HCT116 (cell line): ENCODE data around the gene DCP1B. TPM values are rescaled to one million over a fixed set of nuclear protein-coding genes. Genes with fewer than 3 reads are reported as not detected.

Experiments used
- ATAC-seq: fragments of 200-7000 bp; cut with Tn5 transposase; 2 replicates; pipeline ENCODE4 v1.9.1; 2020; ENCODE audit warnings: mild to moderate bottlenecking, moderate library complexity
- BruUV-seq: library from RNA; stranded (reverse); fragments of 400-500 nt; replicated peaks from 2 replicates; lab custom pipeline; 2021; lab: Mats Ljungman, UMichigan
- CTCF ChIA-PET: fragments of 300-600 bp; sonication (Branson Sonifier 250); formaldehyde crosslinking; loops from one replicate; lab custom pipeline; 2021; ENCODE audit warnings: antibody characterized with exemption; lab: Charles Lee
- POLR2A ChIA-PET: fragments of 300-600, 350-600 bp; sonication (Branson Sonifier 250); formaldehyde crosslinking; loops from one replicate; lab custom pipeline; 2021; ENCODE audit warnings: antibody characterized with exemption; lab: Charles Lee
- RAD21 ChIA-PET, 2 experiments: fragments of 300-600 bp; sonication (Branson Sonifier 250); formaldehyde crosslinking; loops; one replicate each; lab custom pipeline; 2023; ENCODE audit warnings: low total read pairs in 2 of 2; ENCODE audit not compliant: uncharacterized antibody in 2 of 2, unreplicated experiment in 2 of 2, low non-redundant PET in 1 of 2; lab: Charles Lee
- DNase-seq: peaks from one replicate; pipeline ENCODE4 v3.0.0-alpha.2; 2010; ENCODE audit warnings: low read depth, low spot score
- H2AFZ ChIP-seq: fragments of 200-600 bp; shearing (Covaris generic), sonication (generic); 2 replicates; pipeline ENCODE4 v1.6.1; 2017; ENCODE audit warnings: low read depth, mixed run types, mixed read lengths, antibody characterized with exemption, low read length; ENCODE audit not compliant: poor library complexity, severe bottlenecking
- H3K27ac ChIP-seq: 2 replicates; pipeline ENCODE4 v1.5.1; 2012; ENCODE audit warnings: low read depth, low read length
- H3K27me3 ChIP-seq: fragments of 200-600 bp; sonication (generic); 2 replicates; pipeline ENCODE4 v1.6.1; 2016; ENCODE audit warnings: mixed run types, low read length, mixed read lengths; ENCODE audit not compliant: insufficient read depth
- H3K36me3 ChIP-seq, 2 experiments: fragments of 200-500 bp in 1 of 2; fragments of 200-600 bp in 1 of 2; sonication (Bioruptor generic) in 1 of 2; sonication (generic) in 1 of 2; 2 replicates each; pipeline versions ENCODE4 v1.5.1 to v1.6.1; 2014 to 2016; ENCODE audit warnings: low read length in 2 of 2, inconsistent platforms in 1 of 2, mixed read lengths in 1 of 2, mixed run types in 1 of 2; ENCODE audit not compliant: insufficient read depth in 2 of 2, control insufficient read depth in 1 of 2
- H3K4me1 ChIP-seq, 2 experiments: fragments of 200-600 bp in 1 of 2; sonication (generic) in 1 of 2; 2 replicates each; pipeline versions ENCODE4 v1.5.1 to v1.6.1; 2012 to 2017; ENCODE audit warnings: low read length in 2 of 2, inconsistent platforms in 1 of 2, mild to moderate bottlenecking in 1 of 2, mixed read lengths in 1 of 2, mixed run types in 1 of 2, moderate library complexity in 1 of 2; ENCODE audit not compliant: insufficient read depth in 2 of 2, control insufficient read depth in 1 of 2
- H3K4me2 ChIP-seq: fragments of 200-600 bp; sonication (generic); 2 replicates; pipeline ENCODE4 v1.6.1; 2017; ENCODE audit warnings: mixed run types, low read length, mixed read lengths
- H3K4me3 ChIP-seq, 2 experiments: fragments of 200-600 bp in 1 of 2; sonication (generic) in 1 of 2; replicated peaks in 1 of 2; 2 replicates each; pipeline ENCODE4 v1.5.1; 2011 to 2016; ENCODE audit warnings: low read length in 2 of 2, control low read depth in 1 of 2, low read depth in 1 of 2, mild to moderate bottlenecking in 1 of 2, mixed read lengths in 1 of 2, mixed run types in 1 of 2
- H3K79me2 ChIP-seq: fragments of 200-600 bp; sonication (generic); 2 replicates; pipeline ENCODE4 v1.6.1; 2017; ENCODE audit warnings: mild to moderate bottlenecking, mixed run types, low read length, moderate library complexity, mixed read lengths; ENCODE audit not compliant: insufficient read depth
- H3K9ac ChIP-seq: fragments of 200-600 bp; sonication (generic); 2 replicates; pipeline ENCODE4 v1.6.1; 2016; ENCODE audit warnings: low read length, mixed read lengths
- H3K9me2 ChIP-seq: fragments of 200-600 bp; sonication (generic), shearing (Covaris generic); 2 replicates; pipeline ENCODE4 v1.6.1; 2017; ENCODE audit warnings: mixed run types, mild to moderate bottlenecking, moderate library complexity; ENCODE audit not compliant: insufficient read depth
- H3K9me3 ChIP-seq, 2 experiments: fragments of 200-500 bp in 1 of 2; fragments of 200-600 bp in 1 of 2; sonication (Bioruptor generic) in 1 of 2; sonication (generic) in 1 of 2; 2 replicates each; pipeline ENCODE4 v1.6.1; 2014 to 2017; ENCODE audit warnings: low read length in 2 of 2, mixed read lengths in 2 of 2, inconsistent platforms in 1 of 2, low read depth in 1 of 2, mild to moderate bottlenecking in 1 of 2, mixed run types in 1 of 2, moderate library complexity in 1 of 2; ENCODE audit not compliant: control insufficient read depth in 1 of 2, insufficient read depth in 1 of 2
- H4K20me1 ChIP-seq: fragments of 200-600 bp; sonication (generic), shearing (Covaris generic); 2 replicates; pipeline ENCODE4 v1.6.1; 2017; ENCODE audit warnings: mixed run types, mild to moderate bottlenecking, moderate library complexity; ENCODE audit not compliant: insufficient read depth
- TCF7L2 ChIP-seq: IDR thresholded peaks from 2 replicates; pipeline ENCODE4 v1.7.0; 2011; ENCODE audit warnings: borderline replicate concordance, inconsistent platforms; ENCODE audit not compliant: insufficient read depth, insufficient read length; ENCODE audit errors: extremely low read depth
- ZBTB33 ChIP-seq: IDR thresholded peaks from 2 replicates; pipeline ENCODE4 v1.6.1; 2011; ENCODE audit warnings: mild to moderate bottlenecking, low read length, moderate library complexity; ENCODE audit not compliant: insufficient replicate concordance; ENCODE audit errors: extremely low read depth
- intact Hi-C: fragments of 100-400 bp; cut with micrococcal nuclease; formaldehyde crosslinking; loops from 2 replicates; pipeline ENCODE4 v1.10.0; 2022
- total RNA-seq: library from RNA; stranded (reverse); gene quantifications from one replicate; pipeline ENCODE4 v1.2.1, GENCODE V29; 2021; ENCODE audit not compliant: unreplicated experiment
- TF ChIP-seq, protein P1 (sequence below): IDR thresholded peaks from 2 replicates; pipeline ENCODE4 v1.6.1; 2012
- TF ChIP-seq, protein P2 (sequence below), 3 experiments: fragments of 200-600 bp in 1 of 3; sonication (generic) in 1 of 3; IDR thresholded peaks in 2 of 3; conservative IDR thresholded peaks in 1 of 3; 2 replicates each; pipeline ENCODE4 v1.5.1; 2012 to 2017; ENCODE audit warnings: low read depth in 2 of 3, low read length in 2 of 3, antibody characterized with exemption in 1 of 3, borderline replicate concordance in 1 of 3, control low read depth in 1 of 3, mild to moderate bottlenecking in 1 of 3, mixed read lengths in 1 of 3, mixed run types in 1 of 3, moderate library complexity in 1 of 3; ENCODE audit not compliant: insufficient read depth in 1 of 3

Gene DCP1B
- total RNA-seq, 1 experiment from 2014 or later = 13.8 TPM

- intact Hi-C loops = no loop called here
- no peak for ATAC-seq
Observed at GRCh38 chr12:1937481-1938224, 66.6 kb downstream of the DCP1B start.

More at GRCh38 chr12:1937481-1938224, 66.6 kb downstream of the DCP1B start:
- no peaks in the 10 kb centered on the region for H3K9me3 ChIP-seq
- no peak overlapping the region for H2AFZ ChIP-seq
- no peaks in the 10 kb centered on the region for H3K79me2 ChIP-seq
- H3K27ac ChIP-seq = no peak overlapping the region
- BruUV-seq = no TSS peak
- H3K4me3 ChIP-seq = no peak overlapping the region
- no peaks in the 10 kb centered on the region for H4K20me1 ChIP-seq
- no peak overlapping the region for H3K4me2 ChIP-seq
- POLR2A ChIA-PET = no interaction called here
- H3K27me3 ChIP-seq = no peaks in the 10 kb centered on the region
- no peaks in the 10 kb centered on the region for H3K36me3 ChIP-seq
- CTCF ChIA-PET = interaction anchor here (0.5 kb wide), 1 partner anchor 16 kb away, joined by 3 read pairs; no protein-coding TSS in a partner anchor
- TF ChIP-seq, protein P1, sequence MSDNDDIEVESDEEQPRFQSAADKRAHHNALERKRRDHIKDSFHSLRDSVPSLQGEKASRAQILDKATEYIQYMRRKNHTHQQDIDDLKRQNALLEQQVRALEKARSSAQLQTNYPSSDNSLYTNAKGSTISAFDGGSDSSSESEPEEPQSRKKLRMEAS = no peak
- TF ChIP-seq TCF7L2 (no peak), ZBTB33 (no peak)
- TF ChIP-seq, protein P2, sequence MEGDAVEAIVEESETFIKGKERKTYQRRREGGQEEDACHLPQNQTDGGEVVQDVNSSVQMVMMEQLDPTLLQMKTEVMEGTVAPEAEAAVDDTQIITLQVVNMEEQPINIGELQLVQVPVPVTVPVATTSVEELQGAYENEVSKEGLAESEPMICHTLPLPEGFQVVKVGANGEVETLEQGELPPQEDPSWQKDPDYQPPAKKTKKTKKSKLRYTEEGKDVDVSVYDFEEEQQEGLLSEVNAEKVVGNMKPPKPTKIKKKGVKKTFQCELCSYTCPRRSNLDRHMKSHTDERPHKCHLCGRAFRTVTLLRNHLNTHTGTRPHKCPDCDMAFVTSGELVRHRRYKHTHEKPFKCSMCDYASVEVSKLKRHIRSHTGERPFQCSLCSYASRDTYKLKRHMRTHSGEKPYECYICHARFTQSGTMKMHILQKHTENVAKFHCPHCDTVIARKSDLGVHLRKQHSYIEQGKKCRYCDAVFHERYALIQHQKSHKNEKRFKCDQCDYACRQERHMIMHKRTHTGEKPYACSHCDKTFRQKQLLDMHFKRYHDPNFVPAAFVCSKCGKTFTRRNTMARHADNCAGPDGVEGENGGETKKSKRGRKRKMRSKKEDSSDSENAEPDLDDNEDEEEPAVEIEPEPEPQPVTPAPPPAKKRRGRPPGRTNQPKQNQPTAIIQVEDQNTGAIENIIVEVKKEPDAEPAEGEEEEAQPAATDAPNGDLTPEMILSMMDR (IDR thresholded peaks at IDR 0.05 in 2 of 3, conservative IDR thresholded peaks at IDR 0.05 in 1 of 3; ENCODE audit: borderline replicate concordance in 1 of 3, insufficient read depth in 1 of 3, low read depth in 2 of 3, low read length in 2 of 3) = no peak
- DNase-seq = no peak
- H3K9me2 ChIP-seq = no peaks in the 10 kb centered on the region
- H3K4me1 ChIP-seq = no peaks in the 10 kb centered on the region
- H3K9ac ChIP-seq = no peak overlapping the region
- RAD21 ChIA-PET = no interaction called here
